HepG2 (cell line): Measurements from ENCODE around the gene DSG2. TPM values are rescaled to one million over a fixed set of nuclear protein-coding genes. Genes with fewer than 3 reads are reported as not detected.
A peak's percentile ranks its signal among the peaks of the same experiment; 100 is the strongest.

Experiments used
- ARNT2 ChIP-seq: sonication (generic); formaldehyde crosslinking; IDR thresholded peaks from 2 replicates; pipeline ENCODE4 v1.8.0; 2022; ENCODE audit warnings: mild to moderate bottlenecking, low read depth, missing genetic modification reagents, moderate library complexity
- MNT ChIP-seq: fragments of 450-650 bp; IDR thresholded peaks from 2 replicates; pipeline ENCODE4 v1.6.1; 2016
- NRL ChIP-seq: sonication (generic); formaldehyde crosslinking; IDR thresholded peaks from 2 replicates; pipeline ENCODE4 v1.5.0; 2020; ENCODE audit warnings: missing genetic modification reagents, mild to moderate bottlenecking, moderate library complexity, borderline replicate concordance
- RNF219 ChIP-seq: sonication (generic); formaldehyde crosslinking; IDR thresholded peaks from 2 replicates; pipeline ENCODE4 v1.5.0; 2020; ENCODE audit warnings: mild to moderate bottlenecking, missing genetic modification reagents
- SALL1 ChIP-seq: sonication (generic); formaldehyde crosslinking; IDR thresholded peaks from 2 replicates; pipeline ENCODE4 v1.8.0; 2022; ENCODE audit warnings: mild to moderate bottlenecking, missing genetic modification reagents
- TCF12 ChIP-seq, 2 experiments: fragments of 450-650 bp in 1 of 2; sonication (generic) in 1 of 2; formaldehyde crosslinking in 1 of 2; IDR thresholded peaks; 2 replicates each; pipeline versions ENCODE4 v1.6.1 to v1.8.0; 2017 to 2022; ENCODE audit warnings: antibody characterized with exemption in 1 of 2, mild to moderate bottlenecking in 1 of 2, missing genetic modification reagents in 1 of 2, moderate library complexity in 1 of 2
- THRA ChIP-seq: sonication (generic); formaldehyde crosslinking; IDR thresholded peaks from 2 replicates; pipeline ENCODE4 v1.4.0; 2020; ENCODE audit warnings: missing genetic modification reagents, borderline replicate concordance
- ZNF382 ChIP-seq: sonication (generic); formaldehyde crosslinking; IDR thresholded peaks from 2 replicates; pipeline ENCODE4 v1.5.0; 2020; ENCODE audit warnings: missing genetic modification reagents, mild to moderate bottlenecking, borderline replicate concordance
- ZNF430 ChIP-seq: sonication (generic); formaldehyde crosslinking; IDR thresholded peaks from 2 replicates; pipeline ENCODE4 v1.9.0; 2021; ENCODE audit warnings: mild to moderate bottlenecking, missing genetic modification reagents
- ZNF441 ChIP-seq: sonication (generic); formaldehyde crosslinking; IDR thresholded peaks from 2 replicates; pipeline ENCODE4 v1.7.0; 2021; ENCODE audit warnings: missing genetic modification reagents, borderline replicate concordance
- ZNF597 ChIP-seq: sonication (generic); formaldehyde crosslinking; IDR thresholded peaks from 2 replicates; pipeline ENCODE4 v1.5.0; 2020; ENCODE audit warnings: missing genetic modification reagents
- ZNF672 ChIP-seq: sonication (generic); formaldehyde crosslinking; IDR thresholded peaks from 2 replicates; pipeline ENCODE4 v1.8.1; 2022; ENCODE audit warnings: missing genetic modification reagents
- ZNF780A ChIP-seq: sonication (generic); formaldehyde crosslinking; IDR thresholded peaks from 2 replicates; pipeline ENCODE4 v1.8.0; 2022; ENCODE audit warnings: mild to moderate bottlenecking, missing genetic modification reagents, moderate library complexity
- polyA plus RNA-seq, 8 experiments: library from polyadenylated mRNA; depleted of rRNA in 3 of 8; stranded (reverse) in 7 of 8; unstranded in 1 of 8; fragments of >200 nt; fragmentation: Illumina TruSeq in 4 of 8; extraction: Trizol in 4 of 8; gene quantifications; 2 replicates each; pipeline versions ENCODE4 v1.2.1 to v1.2.3, GENCODE V29; 2011 to 2016; ENCODE audit warnings: low read depth in 4 of 8, missing spikeins in 1 of 8, mixed read lengths in 1 of 8; ENCODE audit not compliant: insufficient read depth in 1 of 8
- total RNA-seq, 5 experiments: library from RNA; depleted of rRNA; stranded (reverse); fragments of >200 nt; fragmentation: Illumina TruSeq; extraction: Trizol; gene quantifications; 2 replicates each; pipeline ENCODE4 v1.2.3, GENCODE V29; 2016; ENCODE audit warnings: low read depth in 1 of 5
- TF ChIP-seq, protein P1 (sequence below): sonication (generic); formaldehyde crosslinking; IDR thresholded peaks from 2 replicates; pipeline ENCODE4 v1.4.0; 2020; ENCODE audit warnings: missing genetic modification reagents
- TF ChIP-seq, protein P2 (sequence below): conservative IDR thresholded peaks from 2 replicates; pipeline ENCODE4 v1.6.1; 2018; ENCODE audit warnings: missing genetic modification reagents
- TF ChIP-seq, protein P3 (sequence below): IDR thresholded peaks from 2 replicates; pipeline ENCODE4 v1.6.1; 2016; ENCODE audit warnings: mild to moderate bottlenecking, missing biosample characterization, missing genetic modification reagents

The DSG2 gene
- total and polyA plus RNA-seq, 2 of the 13 experiments (the other 11 are each of a cell fraction or from before 2014, with no cell fraction given), result 23.3 to 66.7 TPM

- TF ChIP-seq, protein P1, sequence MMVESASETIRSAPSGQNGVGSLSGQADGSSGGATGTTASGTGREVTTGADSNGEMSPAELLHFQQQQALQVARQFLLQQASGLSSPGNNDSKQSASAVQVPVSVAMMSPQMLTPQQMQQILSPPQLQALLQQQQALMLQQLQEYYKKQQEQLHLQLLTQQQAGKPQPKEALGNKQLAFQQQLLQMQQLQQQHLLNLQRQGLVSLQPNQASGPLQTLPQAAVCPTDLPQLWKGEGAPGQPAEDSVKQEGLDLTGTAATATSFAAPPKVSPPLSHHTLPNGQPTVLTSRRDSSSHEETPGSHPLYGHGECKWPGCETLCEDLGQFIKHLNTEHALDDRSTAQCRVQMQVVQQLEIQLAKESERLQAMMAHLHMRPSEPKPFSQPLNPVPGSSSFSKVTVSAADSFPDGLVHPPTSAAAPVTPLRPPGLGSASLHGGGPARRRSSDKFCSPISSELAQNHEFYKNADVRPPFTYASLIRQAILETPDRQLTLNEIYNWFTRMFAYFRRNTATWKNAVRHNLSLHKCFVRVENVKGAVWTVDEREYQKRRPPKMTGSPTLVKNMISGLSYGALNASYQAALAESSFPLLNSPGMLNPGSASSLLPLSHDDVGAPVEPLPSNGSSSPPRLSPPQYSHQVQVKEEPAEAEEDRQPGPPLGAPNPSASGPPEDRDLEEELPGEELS, result 0 out of 2 replicates have a peak, but pooled peaks have one; percentile 31
- TF ChIP-seq, protein P2, sequence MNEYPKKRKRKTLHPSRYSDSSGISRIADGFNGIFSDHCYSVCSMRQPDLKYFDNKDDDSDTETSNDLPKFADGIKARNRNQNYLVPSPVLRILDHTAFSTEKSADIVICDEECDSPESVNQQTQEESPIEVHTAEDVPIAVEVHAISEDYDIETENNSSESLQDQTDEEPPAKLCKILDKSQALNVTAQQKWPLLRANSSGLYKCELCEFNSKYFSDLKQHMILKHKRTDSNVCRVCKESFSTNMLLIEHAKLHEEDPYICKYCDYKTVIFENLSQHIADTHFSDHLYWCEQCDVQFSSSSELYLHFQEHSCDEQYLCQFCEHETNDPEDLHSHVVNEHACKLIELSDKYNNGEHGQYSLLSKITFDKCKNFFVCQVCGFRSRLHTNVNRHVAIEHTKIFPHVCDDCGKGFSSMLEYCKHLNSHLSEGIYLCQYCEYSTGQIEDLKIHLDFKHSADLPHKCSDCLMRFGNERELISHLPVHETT (CRISPR knock-in tag), result no peak
- TF ChIP-seq ZNF382 (CRISPR knock-in tag), result no peak
- no peak for TF ChIP-seq ZNF441 (CRISPR knock-in tag)
- no peak for TF ChIP-seq NRL
- TF ChIP-seq RNF219, result no peak
- TF ChIP-seq MNT, result peak; percentile 44
- TF ChIP-seq ARNT2 (CRISPR knock-in tag), result no peak
- TF ChIP-seq ZNF597 (CRISPR knock-in tag), result no peak
- TF ChIP-seq ZNF430, result 0 out of 2 replicates have a peak, but pooled peaks have one; percentile 52
- TF ChIP-seq TCF12 (IDR thresholded peaks at IDR 0.05), result no peak
- no peak for TF ChIP-seq TCF12 (CRISPR knock-in tag; IDR thresholded peaks at IDR 0.05)
- TF ChIP-seq THRA, result peak; percentile 95; the same call in 1 of the 2 replicates
- TF ChIP-seq ZNF780A (CRISPR knock-in tag), result no peak
- TF ChIP-seq, protein P3, sequence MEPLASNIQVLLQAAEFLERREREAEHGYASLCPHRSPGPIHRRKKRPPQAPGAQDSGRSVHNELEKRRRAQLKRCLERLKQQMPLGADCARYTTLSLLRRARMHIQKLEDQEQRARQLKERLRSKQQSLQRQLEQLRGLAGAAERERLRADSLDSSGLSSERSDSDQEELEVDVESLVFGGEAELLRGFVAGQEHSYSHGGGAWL (CRISPR knock-in tag), result no peak
- TF ChIP-seq ZNF672 (CRISPR knock-in tag), result no peak
- TF ChIP-seq SALL1, result peak; percentile 77
These were observed 68.8 kb downstream of the DSG2 start (continued) for GRCh38 chr18:31566576-31567306.
